HG03378 (cell line): ENCODE measurements around the gene ZBTB46.

Experiments
- ATAC-seq: cut with Tn5 transposase; IDR thresholded peaks from one replicate; pipeline ENCODE4 v1.9.1; 2021; ENCODE audit warnings: mild to moderate bottlenecking, moderate library complexity; ENCODE audit not compliant: unreplicated experiment

ZBTB46 gene

DNA sequence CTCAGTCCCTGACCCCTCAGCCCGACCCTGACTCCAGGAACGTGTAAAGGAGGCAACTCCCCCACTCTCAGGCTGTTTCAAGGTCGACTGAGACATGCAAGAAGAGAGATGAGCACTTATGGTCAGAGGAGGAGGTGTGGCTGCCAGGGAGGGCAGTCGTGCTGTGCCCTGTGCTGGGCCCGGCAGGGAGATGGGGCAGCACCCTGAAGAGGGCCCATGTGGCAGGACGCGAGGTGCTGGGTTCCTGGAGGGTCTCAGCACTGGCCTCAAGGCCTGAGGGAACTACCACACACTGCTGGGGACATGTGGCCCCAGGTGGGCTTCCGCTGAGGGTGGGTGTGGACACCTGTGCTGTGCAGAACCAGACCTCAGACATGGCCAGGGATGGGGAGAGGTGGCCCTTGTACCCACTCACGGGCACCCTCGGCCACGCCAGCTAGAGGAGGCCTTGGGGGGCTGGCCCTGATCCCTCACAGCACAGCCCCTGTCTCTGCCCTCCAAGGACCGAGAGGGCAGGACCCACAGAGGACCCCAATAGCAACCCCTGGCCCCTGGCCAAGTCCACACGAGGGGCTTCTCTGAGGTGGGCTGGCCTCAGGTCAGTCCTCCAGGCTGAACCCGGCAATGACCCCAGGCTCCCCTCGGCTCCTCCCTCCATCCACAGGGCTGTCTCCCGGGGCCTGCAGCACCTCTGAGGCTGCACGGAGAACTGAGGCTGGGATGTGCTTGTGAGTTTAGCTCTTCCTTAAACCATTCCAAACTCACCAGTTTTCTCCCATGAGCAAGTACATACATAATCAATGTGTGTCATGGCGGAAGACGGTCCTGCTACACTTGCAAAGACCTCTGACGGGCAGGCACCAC, 82.8 kb downstream of the ZBTB46 start:
- no peak for ATAC-seq

GRCh38 chr20:63747622-63748069, 83.4 kb downstream of the ZBTB46 start:
- no peak for ATAC-seq

GRCh38 chr20:63746751-63747315, 84.2 kb downstream of the ZBTB46 start:
- ATAC-seq = no peak

DNA sequence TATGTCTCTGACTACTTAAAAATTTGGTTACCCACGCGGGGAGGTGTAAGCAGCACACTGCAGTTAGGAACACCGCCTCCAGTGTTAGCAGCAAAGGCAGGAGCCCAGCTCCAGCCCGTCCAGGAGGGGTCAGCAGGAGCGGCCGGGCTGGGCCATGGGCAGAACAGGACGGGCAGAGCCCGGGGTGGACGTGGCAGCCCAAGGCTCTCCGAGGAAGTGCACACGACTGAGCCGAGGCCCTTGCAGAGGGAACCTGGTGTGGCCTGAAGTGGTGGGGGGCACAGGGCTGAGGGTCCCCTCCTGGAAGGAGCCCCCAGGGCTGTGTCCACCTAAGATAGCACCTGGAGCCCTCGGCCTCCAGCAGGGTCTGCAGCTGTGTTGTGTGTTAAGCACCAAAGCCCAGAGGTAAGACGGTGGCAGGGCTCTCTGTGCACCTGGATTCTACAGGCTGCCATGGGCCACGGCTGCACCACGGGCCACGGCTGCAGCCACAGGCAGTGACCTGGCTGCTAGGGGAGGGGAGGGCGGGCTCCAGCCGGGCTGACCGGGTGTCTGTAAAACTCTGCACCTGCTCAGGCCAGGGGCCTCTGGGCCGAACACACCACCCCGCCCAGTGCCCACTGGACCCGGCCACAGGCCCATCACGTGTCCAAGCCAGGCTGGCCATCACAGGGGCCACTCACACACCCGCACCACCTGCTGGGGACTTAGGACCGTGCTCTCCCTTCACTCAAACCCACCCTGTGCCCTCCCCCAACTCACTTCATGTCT, 84.9 kb downstream of the ZBTB46 start:
- no peak for ATAC-seq

- no peak for ATAC-seq
Observed at GRCh38 chr20:63745424-63745805, 85.6 kb downstream of the ZBTB46 start.

- ATAC-seq = no peak
Observed at GRCh38 chr20:63744574-63745423, 86.3 kb downstream of the ZBTB46 start.

- no peak for ATAC-seq
Observed at GRCh38 chr20:63744158-63744557, 86.9 kb downstream of the ZBTB46 start.

- ATAC-seq = no peak
Observed at GRCh38 chr20:63743210-63743970, 87.7 kb downstream of the ZBTB46 start.

DNA sequence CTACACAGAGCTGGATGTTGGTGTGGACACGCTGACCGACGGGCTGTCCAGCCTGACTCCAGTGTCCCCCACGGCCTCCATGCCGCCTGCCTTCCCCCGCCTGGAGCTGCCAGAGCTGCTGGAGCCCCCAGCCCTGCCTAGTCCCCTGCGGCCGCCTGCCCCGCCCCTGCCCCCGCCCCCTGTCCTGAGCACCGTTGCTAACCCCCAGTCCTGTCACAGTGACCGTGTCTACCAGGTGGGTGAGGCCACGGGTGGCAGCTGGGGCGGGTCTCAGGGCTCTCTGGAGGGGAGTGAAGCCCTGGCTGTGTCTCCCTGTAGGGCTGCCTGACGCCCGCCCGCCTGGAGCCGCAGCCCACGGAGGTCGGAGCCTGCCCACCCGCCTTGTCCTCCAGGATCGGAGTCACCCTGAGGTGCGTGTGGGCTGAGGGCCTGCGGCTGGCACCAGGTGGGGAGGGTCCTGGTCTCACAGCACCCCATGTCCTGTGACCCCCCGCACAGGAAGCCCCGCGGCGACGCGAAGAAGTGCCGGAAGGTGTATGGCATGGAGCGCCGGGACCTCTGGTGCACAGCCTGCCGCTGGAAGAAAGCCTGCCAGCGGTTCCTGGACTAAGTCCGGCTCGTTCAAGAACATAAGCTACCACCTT, 88.6 kb downstream of the ZBTB46 start:
- ATAC-seq = no peak

GRCh38 chr20:63741676-63742380, 89.2 kb downstream of the ZBTB46 start:
- no peak for ATAC-seq

- no peak for ATAC-seq
Observed at GRCh38 chr20:63741354-63741675, 89.7 kb downstream of the ZBTB46 start.

GRCh38 chr20:63740627-63741353, 90.3 kb downstream of the ZBTB46 start:
- no peak for ATAC-seq

DNA sequence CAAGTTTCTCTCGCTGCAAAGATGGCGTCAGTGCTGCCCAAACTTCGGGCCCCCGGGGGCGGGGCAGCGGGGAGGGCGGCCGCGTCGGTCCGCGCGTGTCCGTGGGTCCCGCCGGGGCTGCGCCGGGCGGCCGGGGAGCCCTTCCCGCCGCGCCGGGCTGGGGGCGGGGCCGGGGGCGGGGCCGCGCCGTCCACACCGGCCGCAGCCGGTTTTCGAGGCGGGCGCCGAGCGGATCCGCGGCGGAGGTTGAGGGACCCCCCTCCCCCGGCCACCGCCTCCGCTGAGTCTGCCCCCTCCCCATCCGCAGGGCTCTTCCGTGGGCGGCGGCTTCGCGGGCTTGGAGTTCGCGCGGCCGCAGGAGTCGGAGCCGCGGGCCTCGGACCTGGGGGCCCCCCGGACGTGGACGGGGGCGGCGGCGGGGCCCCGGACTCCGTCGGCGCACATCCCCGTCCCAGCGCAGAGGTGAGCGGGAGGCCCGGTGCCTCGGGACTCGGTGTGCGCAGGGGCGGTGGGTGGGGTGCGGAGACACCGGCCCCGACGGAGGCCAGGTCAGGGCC, 90.9 kb downstream of the ZBTB46 start:
- no peak for ATAC-seq

DNA sequence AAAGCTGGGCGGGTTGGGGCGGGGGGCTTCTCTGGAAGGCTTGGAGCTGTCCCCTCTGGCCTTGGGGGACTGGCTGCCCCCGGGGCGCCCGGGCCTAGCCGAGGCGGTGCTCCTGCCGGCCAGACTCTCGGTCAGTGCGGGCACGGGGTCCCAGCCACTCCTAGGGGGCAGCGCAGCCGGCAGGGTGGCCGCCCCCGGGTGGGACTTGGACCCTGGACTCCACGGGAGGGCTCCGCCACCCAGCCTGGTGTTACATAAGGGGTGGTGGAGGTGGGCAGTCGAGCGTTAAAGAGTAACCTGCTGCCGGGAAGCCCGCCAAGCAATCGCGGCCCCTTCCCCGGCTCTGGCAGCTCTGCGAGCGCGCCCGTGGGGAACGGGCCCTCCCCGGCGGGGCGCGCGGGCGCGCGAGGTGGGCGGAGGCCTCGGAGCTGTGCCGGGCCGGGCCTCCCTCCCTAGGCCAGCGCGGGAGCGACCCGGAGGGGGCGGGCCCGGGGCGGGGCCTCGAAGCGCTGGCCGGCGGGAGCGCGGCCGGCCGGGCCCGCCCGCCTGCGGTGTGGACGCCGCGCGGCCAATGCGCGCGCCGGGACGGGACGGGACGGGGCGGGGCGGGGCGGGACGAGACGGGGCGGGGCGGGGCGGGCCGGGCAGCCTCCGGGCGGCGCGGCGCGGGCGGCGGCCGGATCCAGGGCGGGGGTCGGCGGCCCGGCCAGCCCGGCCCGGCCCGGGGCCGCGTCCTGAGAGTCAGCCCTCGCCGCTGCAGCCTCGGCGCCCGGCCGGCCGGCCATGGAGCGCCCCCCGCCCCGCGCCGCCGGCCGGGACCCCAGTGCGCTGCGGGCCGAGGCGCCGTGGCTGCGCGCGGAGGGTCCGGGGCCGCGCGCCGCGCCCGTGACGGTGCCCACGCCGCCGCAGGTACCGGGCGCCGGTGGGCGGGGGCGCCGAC, 91.7 kb downstream of the ZBTB46 start, which contains the start of gene SLC2A4RG:
SLC2A4RG (plus strand) TSS at position 647 of the 940 bp plus-strand sequence; CDS start at position 784, 137 bp downstream.
- ATAC-seq = no peak

DNA sequence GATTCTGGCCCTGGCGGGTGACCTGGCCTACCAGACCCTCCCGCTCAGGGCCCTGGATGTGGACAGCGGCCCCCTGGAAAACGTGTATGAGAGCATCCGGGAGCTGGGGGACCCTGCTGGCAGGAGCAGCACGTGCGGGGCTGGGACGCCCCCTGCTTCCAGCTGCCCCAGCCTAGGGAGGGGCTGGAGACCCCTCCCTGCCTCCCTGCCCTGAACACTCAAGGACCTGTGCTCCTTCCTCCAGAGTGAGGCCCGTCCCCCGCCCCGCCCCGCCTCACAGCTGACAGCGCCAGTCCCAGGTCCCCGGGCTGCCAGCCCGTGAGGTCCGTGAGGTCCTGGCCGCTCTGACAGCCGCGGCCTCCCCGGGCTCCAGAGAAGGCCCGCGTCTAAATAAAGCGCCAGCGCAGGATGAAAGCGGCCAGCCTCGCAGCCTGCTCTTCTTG, 92.4 kb downstream of the ZBTB46 start:
- ATAC-seq = no peak

GRCh38 chr20:63737945-63738686, 92.9 kb downstream of the ZBTB46 start:
- ATAC-seq = no peak
